ENCODE measurements around the gene SAFB2.
A peak's percentile ranks its signal among the peaks of the same experiment; 100 is the strongest.

Gene SAFB2

GRCh38 chr19:5592531-5593342, 29.8 kb downstream of the SAFB2 start:
- Histone ChIP-seq H3K9me3 (ENCODE audit: control insufficient read depth, insufficient read depth, low read depth, low read length) (no peaks in the 10 kb centered on the region), H3K4me1 (ENCODE audit: control insufficient read depth, insufficient read depth, low read length) (no peaks in the 10 kb centered on the region), H3K27ac (ENCODE audit: extremely low read depth, low read depth, low read length) (no peak overlapping the region), H3K36me3 (ENCODE audit: control insufficient read depth in 2 of 2, insufficient read depth in 1 of 2, low read length in 2 of 2) (peaks cover 20 to 98% of the 10 kb centered on the region in 2 experiments), H3K4me3 (ENCODE audit: low read depth, low read length) (no peak overlapping the region)
- TF ChIP-seq ZNF26 (tag by site-specific recombination; IDR thresholded peaks at IDR 0.05) (no peak), ZFP3 (tag by site-specific recombination; IDR thresholded peaks at IDR 0.05; ENCODE audit: low read depth) (no peak), ZNF585B (tag by site-specific recombination; IDR thresholded peaks at IDR 0.05) (no peak), ZNF19 (tag by site-specific recombination; IDR thresholded peaks at IDR 0.05; ENCODE audit: low read depth) (no peak)
- POLR2A ChIA-PET: no interaction called here
- CTCF ChIA-PET: interaction anchor here (0.5 to 0.6 kb wide), 2 partner anchors 13 to 94 kb away, joined by 3 to 4 read pairs; no protein-coding TSS in a partner anchor

GRCh38 chr19:5591476-5591875, 31.1 kb downstream of the SAFB2 start:
- no peak overlapping the region for H3K4me3 ChIP-seq (ENCODE audit: low read depth, low read length)
- H3K4me1 ChIP-seq (ENCODE audit: control insufficient read depth, insufficient read depth, low read length): no peaks in the 10 kb centered on the region
- no peaks in the 10 kb centered on the region for H3K9me3 ChIP-seq (ENCODE audit: control insufficient read depth, insufficient read depth, low read depth, low read length)
- no peak overlapping the region for H3K27ac ChIP-seq (ENCODE audit: extremely low read depth, low read depth, low read length)
- POLR2A ChIA-PET: no interaction called here
- no peak for TF ChIP-seq ZNF843 (tag by site-specific recombination; IDR thresholded peaks at IDR 0.05)
- no peak for TF ChIP-seq ZNF426 (tag by site-specific recombination; IDR thresholded peaks at IDR 0.05)
- TF ChIP-seq ZNF146 (tag by site-specific recombination; IDR thresholded peaks at IDR 0.05): no peak
- no peak for TF ChIP-seq SP2 (tag by site-specific recombination; IDR thresholded peaks at IDR 0.05)
- TF ChIP-seq HOXC10 (CRISPR knock-in tag; IDR thresholded peaks at IDR 0.05): no peak
- TF ChIP-seq KLF16 (tag by site-specific recombination; IDR thresholded peaks at IDR 0.05): no peak
- TF ChIP-seq GLIS2 (tag by site-specific recombination; IDR thresholded peaks at IDR 0.05): no peak
- no peak for TF ChIP-seq ZNF121 (tag by site-specific recombination; IDR thresholded peaks at IDR 0.05)
- TF ChIP-seq ZNF311 (tag by site-specific recombination; IDR thresholded peaks at IDR 0.05; ENCODE audit: borderline replicate concordance): no peak
- no peak for TF ChIP-seq ZNF416 (tag by site-specific recombination; IDR thresholded peaks at IDR 0.05)
- H3K36me3 ChIP-seq (ENCODE audit: control insufficient read depth in 2 of 2, insufficient read depth in 1 of 2, low read length in 2 of 2): peaks cover 10 to 98% of the 10 kb centered on the region in 2 experiments
- CTCF ChIA-PET: interaction anchor here (0.6 kb wide), 1 partner anchor 96 kb away, joined by 3 read pairs; no protein-coding TSS in a partner anchor

GRCh38 chr19:5590865-5591154, 31.8 kb downstream of the SAFB2 start:
- CTCF ChIA-PET: no interaction called here
- POLR2A ChIA-PET: no interaction called here
- Histone ChIP-seq H3K4me3 (ENCODE audit: low read depth, low read length) (no peak overlapping the region), H3K9me3 (ENCODE audit: control insufficient read depth, insufficient read depth, low read depth, low read length) (no peaks in the 10 kb centered on the region), H3K4me1 (ENCODE audit: control insufficient read depth, insufficient read depth, low read length) (no peaks in the 10 kb centered on the region), H3K36me3 (ENCODE audit: control insufficient read depth in 2 of 2, insufficient read depth in 1 of 2, low read length in 2 of 2) (peaks cover 3 to 96% of the 10 kb centered on the region in 2 experiments), H3K27ac (ENCODE audit: extremely low read depth, low read depth, low read length) (no peak overlapping the region)
- TF ChIP-seq ZNF473 (tag by site-specific recombination; IDR thresholded peaks at IDR 0.05) (no peak), ZNF138 (tag by site-specific recombination; IDR thresholded peaks at IDR 0.05; ENCODE audit: borderline replicate concordance) (no peak), ZNF664 (tag by site-specific recombination; IDR thresholded peaks at IDR 0.05) (no peak), ZNF623 (tag by site-specific recombination; IDR thresholded peaks at IDR 0.05) (no peak), ZNF768 (tag by site-specific recombination; IDR thresholded peaks at IDR 0.05) (no peak), MZF1 (tag by site-specific recombination; IDR thresholded peaks at IDR 0.05; ENCODE audit: borderline replicate concordance) (no peak), ZNF423 (tag by site-specific recombination; IDR thresholded peaks at IDR 0.05) (no peak), ZNF280C (tag by site-specific recombination; IDR thresholded peaks at IDR 0.05) (no peak), OSR2 (tag by site-specific recombination; IDR thresholded peaks at IDR 0.05) (no peak), ZFHX2 (tag by site-specific recombination; conservative IDR thresholded peaks at IDR 0.05) (peak; percentile 45; the same call in 1 of the 2 replicates), ZNF26 (tag by site-specific recombination; IDR thresholded peaks at IDR 0.05) (no peak), ZNF830 (tag by site-specific recombination; IDR thresholded peaks at IDR 0.05; ENCODE audit: low read depth) (no peak), ZNF776 (tag by site-specific recombination; IDR thresholded peaks at IDR 0.05; ENCODE audit: borderline replicate concordance) (no peak), KLF9 (tag by site-specific recombination; IDR thresholded peaks at IDR 0.05; ENCODE audit: low read depth) (no peak), ZNF16 (tag by site-specific recombination; IDR thresholded peaks at IDR 0.05; ENCODE audit: low read depth) (no peak)
